ENCODE data around the gene CCDC137.

Gene CCDC137

DNA sequence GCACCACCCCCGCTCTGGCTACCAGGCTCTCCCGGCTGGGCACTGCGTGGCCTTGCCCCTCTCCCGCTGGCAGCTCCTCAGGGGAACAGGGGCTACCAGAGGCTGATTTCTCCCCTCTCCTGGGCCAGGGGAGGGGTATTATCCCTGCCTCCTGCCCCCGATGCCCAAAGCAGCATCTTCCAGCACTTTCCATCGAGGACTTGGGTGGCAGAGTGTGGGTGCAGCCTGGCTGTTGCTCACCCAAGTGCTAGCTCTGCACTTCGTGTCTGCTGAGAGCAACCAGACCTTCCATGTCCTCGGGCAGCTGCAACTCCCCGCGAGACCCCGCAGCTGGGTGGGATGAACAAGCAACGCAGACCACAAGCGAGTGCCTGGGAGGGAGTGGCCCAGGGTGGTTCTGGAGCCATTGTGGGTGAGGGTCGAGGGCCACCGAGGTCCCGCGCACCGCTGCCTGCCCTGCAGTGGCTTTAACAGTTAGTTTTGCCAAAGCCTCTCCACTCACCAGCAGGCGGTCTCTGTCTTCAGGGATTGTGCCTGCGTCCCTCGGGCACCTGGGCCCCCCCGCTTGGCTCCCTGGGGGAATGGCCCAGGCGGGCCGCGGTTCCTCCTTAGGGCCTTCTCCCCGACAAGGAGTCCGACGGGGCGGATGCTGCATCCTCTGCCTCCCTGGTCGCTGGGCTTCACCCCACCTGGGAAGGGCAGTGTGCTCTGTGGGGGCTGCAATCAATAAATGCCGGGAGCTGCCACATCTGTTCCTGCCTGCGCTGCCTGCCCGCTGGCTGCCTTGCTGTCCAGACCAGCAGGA, 53.9 kb downstream of the CCDC137 start:
- peaks cover 5% of the 10 kb centered on the region for H3K4me1 ChIP-seq (ENCODE audit: control insufficient read depth, insufficient read depth, low read length)
- H3K4me3 ChIP-seq (ENCODE audit: low read depth, low read length) = no peak overlapping the region
- H3K9me3 ChIP-seq (ENCODE audit: control insufficient read depth, insufficient read depth, low read depth, low read length) = no peaks in the 10 kb centered on the region
- peaks cover 9 to 49% of the 10 kb centered on the region in 2 experiments; a peak in 2 of 3 replicates for H3K36me3 ChIP-seq (ENCODE audit: control insufficient read depth in 2 of 2, insufficient read depth in 1 of 2, low read length in 2 of 2)
- POLR2A ChIA-PET = interaction anchor here (1.0 to 6.5 kb wide), 3 partner anchors 8 to 96 kb away, joined by 3 to 55 read pairs (median 15); partner anchors contain the start of genes MRPL12 and SLC25A10
- TF ChIP-seq ZNF169 (tag by site-specific recombination; IDR thresholded peaks at IDR 0.05) = no peak
- TF ChIP-seq ZNF521 (tag by site-specific recombination; IDR thresholded peaks at IDR 0.05) = no peak
- TF ChIP-seq YY2 (tag by site-specific recombination; IDR thresholded peaks at IDR 0.05) = no peak
- TF ChIP-seq ZIC2 (tag by site-specific recombination; IDR thresholded peaks at IDR 0.05) = peak; percentile 54
- no peak for TF ChIP-seq ZXDB (tag by site-specific recombination; IDR thresholded peaks at IDR 0.05)
- TF ChIP-seq SP7 (tag by site-specific recombination; IDR thresholded peaks at IDR 0.05) = no peak
- no peak for TF ChIP-seq ZNF707 (tag by site-specific recombination; IDR thresholded peaks at IDR 0.05)
- TF ChIP-seq ZNF768 (tag by site-specific recombination; IDR thresholded peaks at IDR 0.05) = no peak
- CTCF ChIA-PET = interaction anchor here (0.5 kb wide), 1 partner anchor 298 kb away, joined by 3 read pairs; no protein-coding TSS in a partner anchor
- peak overlapping the region; percentile 22; the same call in 1 of the 2 replicates for H3K27ac ChIP-seq (ENCODE audit: extremely low read depth, low read depth, low read length)

GRCh38 chr17:81722184-81723120, 55.9 kb downstream of the CCDC137 start:
- Histone ChIP-seq H3K27ac (ENCODE audit: extremely low read depth, low read depth, low read length) (no peak overlapping the region), H3K36me3 (ENCODE audit: control insufficient read depth in 2 of 2, insufficient read depth in 1 of 2, low read length in 2 of 2) (peaks cover 9 to 29% of the 10 kb centered on the region in 2 experiments; a peak in 2 of 3 replicates), H3K9me3 (ENCODE audit: control insufficient read depth, insufficient read depth, low read depth, low read length) (no peaks in the 10 kb centered on the region), H3K4me3 (ENCODE audit: low read depth, low read length) (no peak overlapping the region), H3K4me1 (ENCODE audit: control insufficient read depth, insufficient read depth, low read length) (peaks cover 5% of the 10 kb centered on the region)
- ChIA-PET POLR2A (interaction anchor here (0.6 to 6.5 kb wide), 8 partner anchors 10 to 298 kb away, joined by 3 to 55 read pairs (median 6); partner anchors contain the start of genes ARL16, HGS, MRPL12 and SLC25A10), CTCF (interaction anchor here (0.6 to 1.3 kb wide), 4 partner anchors 20 to 490 kb away, joined by 3 to 4 read pairs (median 4); no protein-coding TSS in a partner anchor)
- TF ChIP-seq, protein P1, sequence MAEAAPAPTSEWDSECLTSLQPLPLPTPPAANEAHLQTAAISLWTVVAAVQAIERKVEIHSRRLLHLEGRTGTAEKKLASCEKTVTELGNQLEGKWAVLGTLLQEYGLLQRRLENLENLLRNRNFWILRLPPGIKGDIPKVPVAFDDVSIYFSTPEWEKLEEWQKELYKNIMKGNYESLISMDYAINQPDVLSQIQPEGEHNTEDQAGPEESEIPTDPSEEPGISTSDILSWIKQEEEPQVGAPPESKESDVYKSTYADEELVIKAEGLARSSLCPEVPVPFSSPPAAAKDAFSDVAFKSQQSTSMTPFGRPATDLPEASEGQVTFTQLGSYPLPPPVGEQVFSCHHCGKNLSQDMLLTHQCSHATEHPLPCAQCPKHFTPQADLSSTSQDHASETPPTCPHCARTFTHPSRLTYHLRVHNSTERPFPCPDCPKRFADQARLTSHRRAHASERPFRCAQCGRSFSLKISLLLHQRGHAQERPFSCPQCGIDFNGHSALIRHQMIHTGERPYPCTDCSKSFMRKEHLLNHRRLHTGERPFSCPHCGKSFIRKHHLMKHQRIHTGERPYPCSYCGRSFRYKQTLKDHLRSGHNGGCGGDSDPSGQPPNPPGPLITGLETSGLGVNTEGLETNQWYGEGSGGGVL (tag by site-specific recombination; IDR thresholded peaks at IDR 0.05) = no peak
- TF ChIP-seq ZNF354C (tag by site-specific recombination; IDR thresholded peaks at IDR 0.05; ENCODE audit: borderline replicate concordance, low read depth) (no peak), ZNF580 (tag by site-specific recombination; IDR thresholded peaks at IDR 0.05) (no peak), KLF7 (tag by site-specific recombination; IDR thresholded peaks at IDR 0.05; ENCODE audit: borderline replicate concordance) (no peak), MZF1 (tag by site-specific recombination; IDR thresholded peaks at IDR 0.05; ENCODE audit: borderline replicate concordance) (no peak), KLF16 (tag by site-specific recombination; IDR thresholded peaks at IDR 0.05) (no peak), SALL2 (tag by site-specific recombination; IDR thresholded peaks at IDR 0.05; ENCODE audit: borderline replicate concordance) (no peak), EGR2 (tag by site-specific recombination; IDR thresholded peaks at IDR 0.05; ENCODE audit: low read depth) (no peak), ZNF266 (tag by site-specific recombination; IDR thresholded peaks at IDR 0.05; ENCODE audit: low read depth) (no peak), ZFP69B (tag by site-specific recombination; IDR thresholded peaks at IDR 0.05) (no peak), ZNF211 (tag by site-specific recombination; IDR thresholded peaks at IDR 0.05; ENCODE audit: low read depth) (no peak), ZNF433 (tag by site-specific recombination; IDR thresholded peaks at IDR 0.05; ENCODE audit: low read depth) (no peak), ZNF555 (tag by site-specific recombination; conservative IDR thresholded peaks at IDR 0.05) (no peak), ZBTB26 (tag by site-specific recombination; optimal IDR thresholded peaks at IDR 0.05) (peak; percentile 16), ZNF747 (tag by site-specific recombination; IDR thresholded peaks at IDR 0.05) (no peak), ZSCAN30 (tag by site-specific recombination; IDR thresholded peaks at IDR 0.05) (no peak)
- TF ChIP-seq, protein P2, sequence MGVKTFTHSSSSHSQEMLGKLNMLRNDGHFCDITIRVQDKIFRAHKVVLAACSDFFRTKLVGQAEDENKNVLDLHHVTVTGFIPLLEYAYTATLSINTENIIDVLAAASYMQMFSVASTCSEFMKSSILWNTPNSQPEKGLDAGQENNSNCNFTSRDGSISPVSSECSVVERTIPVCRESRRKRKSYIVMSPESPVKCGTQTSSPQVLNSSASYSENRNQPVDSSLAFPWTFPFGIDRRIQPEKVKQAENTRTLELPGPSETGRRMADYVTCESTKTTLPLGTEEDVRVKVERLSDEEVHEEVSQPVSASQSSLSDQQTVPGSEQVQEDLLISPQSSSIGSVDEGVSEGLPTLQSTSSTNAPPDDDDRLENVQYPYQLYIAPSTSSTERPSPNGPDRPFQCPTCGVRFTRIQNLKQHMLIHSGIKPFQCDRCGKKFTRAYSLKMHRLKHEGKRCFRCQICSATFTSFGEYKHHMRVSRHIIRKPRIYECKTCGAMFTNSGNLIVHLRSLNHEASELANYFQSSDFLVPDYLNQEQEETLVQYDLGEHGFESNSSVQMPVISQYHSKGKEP (tag by site-specific recombination; IDR thresholded peaks at IDR 0.05) = no peak

All from HEK293 (cell line).